GM23338 (cell line): ENCODE results near the gene ZBTB46. TPM values are rescaled to one million over a fixed set of nuclear protein-coding genes. Genes with fewer than 3 reads are reported as not detected.

Experiments
- ATAC-seq: fragments of 200-7000 bp; cut with Tn5 transposase; 3 replicates; pipeline ENCODE4 v1.9.1; 2020
- DNase-seq: peaks from one replicate; pipeline ENCODE4 v3.0.0-alpha.2; 2015; ENCODE audit warnings: low spot score
- H2AFZ ChIP-seq: fragments of 200-600 bp; sonication (generic); 2 replicates; pipeline ENCODE4 v1.8.0; 2016; ENCODE audit warnings: antibody characterized with exemption, mild to moderate bottlenecking, moderate library complexity
- H3F3A ChIP-seq: fragments of 200-600 bp; sonication (generic); replicated peaks from 2 replicates; pipeline ENCODE4 v1.8.0; 2017; ENCODE audit warnings: antibody characterized with exemption, mixed run types, low read depth
- H3K27ac ChIP-seq: fragments of 200-600 bp; sonication (generic); 2 replicates; pipeline ENCODE4 v1.6.1; 2016; ENCODE audit warnings: low read depth
- H3K27me3 ChIP-seq: fragments of 200-600 bp; sonication (generic); 2 replicates; pipeline ENCODE4 v1.8.0; 2016; ENCODE audit warnings: mild to moderate bottlenecking, mixed run types, moderate library complexity; ENCODE audit not compliant: insufficient read depth
- H3K36me3 ChIP-seq: fragments of 200-600 bp; sonication (generic); 2 replicates; pipeline ENCODE4 v1.8.0; 2016; ENCODE audit warnings: mild to moderate bottlenecking; ENCODE audit not compliant: insufficient read depth
- H3K4me1 ChIP-seq: fragments of 200-600 bp; sonication (generic); 2 replicates; pipeline ENCODE4 v1.8.0; 2016; ENCODE audit warnings: mild to moderate bottlenecking, moderate library complexity; ENCODE audit not compliant: insufficient read depth
- H3K4me2 ChIP-seq: fragments of 200-600 bp; sonication (generic); 2 replicates; pipeline ENCODE4 v1.7.1; 2017; ENCODE audit warnings: mixed run types
- H3K4me3 ChIP-seq: fragments of 200-600 bp; sonication (generic); 2 replicates; pipeline ENCODE4 v1.6.1; 2016; ENCODE audit warnings: mixed run types
- H3K79me2 ChIP-seq: fragments of 200-600 bp; sonication (generic); replicated peaks from 2 replicates; pipeline ENCODE4 v1.8.0; 2017; ENCODE audit warnings: mild to moderate bottlenecking; ENCODE audit not compliant: insufficient read depth
- H3K9me2 ChIP-seq: fragments of 200-600 bp; sonication (generic); 2 replicates; pipeline ENCODE4 v1.8.0; 2017; ENCODE audit not compliant: insufficient read depth
- H4K20me1 ChIP-seq: fragments of 200-600 bp; sonication (generic); replicated peaks from 2 replicates; pipeline ENCODE4 v1.8.0; 2017; ENCODE audit warnings: mild to moderate bottlenecking; ENCODE audit not compliant: insufficient read depth
- H3K27ac Mint-ChIP-seq: 2 replicates; pipeline ENCODE4 v1.8.0; 2020; ENCODE audit warnings: inconsistent platforms, mild to moderate bottlenecking, moderate library complexity, mixed read lengths
- H3K27me3 Mint-ChIP-seq: 3 replicates; pipeline ENCODE4 v1.8.0; 2022; ENCODE audit warnings: low read depth, mild to moderate bottlenecking, moderate library complexity, mixed read lengths, inconsistent platforms; ENCODE audit not compliant: insufficient read depth, poor library complexity
- H3K36me3 Mint-ChIP-seq: 3 replicates; pipeline ENCODE4 v1.8.0; 2021; ENCODE audit warnings: low read depth, mild to moderate bottlenecking, inconsistent platforms, moderate library complexity, mixed read lengths
- H3K4me1 Mint-ChIP-seq: 3 replicates; pipeline ENCODE4 v1.8.0; 2020; ENCODE audit warnings: mild to moderate bottlenecking, inconsistent platforms, mixed read lengths
- H3K4me3 Mint-ChIP-seq: 3 replicates; pipeline ENCODE4 v1.8.0; 2021; ENCODE audit warnings: moderate library complexity, mild to moderate bottlenecking, inconsistent platforms, mixed read lengths
- H3K9me3 Mint-ChIP-seq: 3 replicates; pipeline ENCODE4 v1.8.0; 2020; ENCODE audit warnings: moderate library complexity, mild to moderate bottlenecking, inconsistent platforms, mixed read lengths
- CTCF ChIP-seq, 2 experiments: fragments of 200-600 bp in 1 of 2; sonication (generic) in 1 of 2; conservative IDR thresholded peaks; 2 replicates each; pipeline versions ENCODE4 v1.5.1 to v1.6.1; 2016 to 2017; ENCODE audit warnings: antibody characterized with exemption in 2 of 2, low read depth in 2 of 2, mild to moderate bottlenecking in 2 of 2, moderate library complexity in 1 of 2
- NANOG ChIP-seq: IDR thresholded peaks from 2 replicates; pipeline ENCODE4 v1.6.1; 2016; ENCODE audit warnings: antibody characterized with exemption, borderline replicate concordance
- POLR2AphosphoS5 ChIP-seq: IDR thresholded peaks from 2 replicates; pipeline ENCODE4 v1.6.1; 2016; ENCODE audit warnings: antibody characterized with exemption, low read depth
- STAT1 ChIP-seq: IDR thresholded peaks from one replicate; pipeline ENCODE4 v1.6.1; 2016; ENCODE audit warnings: antibody characterized with exemption; ENCODE audit not compliant: unreplicated experiment
- ZNF114 ChIP-seq: fragments of 250-450 bp; sonication (Bioruptor Pico); IDR thresholded peaks from 2 replicates; pipeline ENCODE4 v1.5.0; 2020; ENCODE audit warnings: mild to moderate bottlenecking, moderate library complexity
- ZNF331 ChIP-seq: fragments of 250-450 bp; sonication (Bioruptor Pico); IDR thresholded peaks from 2 replicates; pipeline ENCODE4 v1.5.0; 2020; ENCODE audit warnings: low read depth, mild to moderate bottlenecking, moderate library complexity
- polyA plus RNA-seq: library from polyadenylated mRNA; unstranded; fragments of >200 nt; fragmentation: Nextera tagmentation; extraction: Ambion mirVana; gene quantifications from 2 replicates; pipeline ENCODE4 v1.2.1, GENCODE V29; 2016
- total RNA-seq: library from RNA; depleted of rRNA; stranded (reverse); fragments of >200 nt; shearing (Covaris generic); gene quantifications from 2 replicates; pipeline ENCODE4 v1.2.3, GENCODE V29; 2014
- TF ChIP-seq, protein P1 (sequence below): IDR thresholded peaks from 2 replicates; pipeline ENCODE4 v1.6.1; 2016; ENCODE audit warnings: antibody characterized with exemption

Gene ZBTB46
- total and polyA plus RNA-seq, 2 experiments from 2014 or later = 3.2 to 26.9 TPM

- Mint-ChIP-seq H3K36me3 (peaks cover 7% of the 10 kb centered on the region), H3K4me1 (peaks cover 53% of the 10 kb centered on the region), H3K27me3 (peaks cover 23% of the 10 kb centered on the region), H3K27ac (peak overlapping the region; percentile 91), H3K4me3 (peak overlapping the region; percentile 49), H3K9me3 (no peaks in the 10 kb centered on the region)
- no peak for TF ChIP-seq STAT1
- no peak for TF ChIP-seq ZNF331 (CRISPR knock-in tag)
- peak; percentile 37 to 66; a peak in 3 of 4 replicates for TF ChIP-seq CTCF (conservative IDR thresholded peaks at IDR 0.05; ENCODE audit: low read depth in 2 of 2)
- no peak for TF ChIP-seq NANOG
- peak; percentile 45; the same call in 1 of the 2 replicates for TF ChIP-seq POLR2AphosphoS5
- TF ChIP-seq, protein P1, sequence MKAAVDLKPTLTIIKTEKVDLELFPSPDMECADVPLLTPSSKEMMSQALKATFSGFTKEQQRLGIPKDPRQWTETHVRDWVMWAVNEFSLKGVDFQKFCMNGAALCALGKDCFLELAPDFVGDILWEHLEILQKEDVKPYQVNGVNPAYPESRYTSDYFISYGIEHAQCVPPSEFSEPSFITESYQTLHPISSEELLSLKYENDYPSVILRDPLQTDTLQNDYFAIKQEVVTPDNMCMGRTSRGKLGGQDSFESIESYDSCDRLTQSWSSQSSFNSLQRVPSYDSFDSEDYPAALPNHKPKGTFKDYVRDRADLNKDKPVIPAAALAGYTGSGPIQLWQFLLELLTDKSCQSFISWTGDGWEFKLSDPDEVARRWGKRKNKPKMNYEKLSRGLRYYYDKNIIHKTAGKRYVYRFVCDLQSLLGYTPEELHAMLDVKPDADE = peak; percentile 26; the same call in 1 of the 2 replicates
- H3K79me2 ChIP-seq = peaks cover 4% of the 10 kb centered on the region; the same call in 1 of the 2 replicates
- H3K9me2 ChIP-seq = no peaks in the 10 kb centered on the region
- peak overlapping the region; percentile 78 for H3K27ac ChIP-seq
- H3K4me1 ChIP-seq = peaks cover 52% of the 10 kb centered on the region
- DNase-seq (peak; percentile 66), ATAC-seq (peak; percentile 20)
- H3F3A ChIP-seq = peaks cover 22% of the 10 kb centered on the region
- H3K36me3 ChIP-seq = no peaks in the 10 kb centered on the region
- no peak overlapping the region for H2AFZ ChIP-seq
- H3K4me3 ChIP-seq = peak overlapping the region; percentile 37; the same call in 1 of the 2 replicates
- no peaks in the 10 kb centered on the region for H3K27me3 ChIP-seq
- no peaks in the 10 kb centered on the region for H4K20me1 ChIP-seq
- peak overlapping the region; percentile 73 for H3K4me2 ChIP-seq
Measured at GRCh38 chr20:63858393-63859165, 27.5 kb upstream of the ZBTB46 start.

DNA sequence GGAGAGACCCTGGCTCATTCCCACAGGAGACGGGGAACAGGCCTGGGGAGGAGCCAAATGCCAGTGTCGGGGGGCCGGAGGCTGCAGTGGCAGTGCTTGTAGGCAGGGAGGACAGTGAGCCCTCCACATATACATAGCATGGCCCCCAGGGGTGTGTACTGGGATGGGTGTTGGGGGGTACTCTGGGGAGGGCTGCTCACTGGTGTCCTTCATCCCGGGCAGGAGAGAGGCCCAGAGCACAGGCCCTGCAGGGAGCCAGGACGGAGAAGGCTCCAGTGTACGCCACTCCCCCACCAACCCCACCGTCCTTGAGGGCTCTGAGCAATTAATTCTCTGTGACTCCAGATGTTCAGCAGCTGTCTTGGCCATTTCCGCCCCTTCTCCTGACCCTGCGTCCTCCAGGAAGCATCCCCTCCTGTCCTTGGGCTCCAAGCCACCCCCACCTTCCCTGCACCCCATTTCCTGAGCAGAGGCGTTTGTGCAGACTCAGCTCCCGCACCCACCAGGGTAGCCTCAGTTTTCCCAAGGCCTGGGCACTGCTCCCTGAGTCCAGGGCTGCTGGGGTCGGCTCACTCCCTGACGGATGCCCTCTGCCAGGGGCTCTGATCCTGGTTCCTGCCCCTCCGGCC is 26.8 kb upstream of the ZBTB46 start:
- ATAC-seq (no peak), DNase-seq (no peak)
- TF ChIP-seq POLR2AphosphoS5 (no peak), ZNF114 (CRISPR knock-in tag) (no peak), ZNF331 (CRISPR knock-in tag) (no peak), CTCF (conservative IDR thresholded peaks at IDR 0.05; ENCODE audit: low read depth in 2 of 2) (no peak), STAT1 (no peak)
- TF ChIP-seq, protein P1 = no peak
- Mint-ChIP-seq H3K9me3 (no peaks in the 10 kb centered on the region), H3K27ac (peak overlapping the region; percentile 70), H3K36me3 (peaks cover 7% of the 10 kb centered on the region), H3K4me1 (peaks cover 47% of the 10 kb centered on the region), H3K27me3 (peaks cover 21% of the 10 kb centered on the region), H3K4me3 (0 out of 3 replicates have a peak overlapping the region, but pooled peaks have one; percentile 24)
- H2AFZ ChIP-seq = no peak overlapping the region
- peak overlapping the region; percentile 73 for H3K4me2 ChIP-seq
- no peaks in the 10 kb centered on the region for H3K27me3 ChIP-seq
- no peaks in the 10 kb centered on the region for H3K9me2 ChIP-seq
- H3F3A ChIP-seq = peaks cover 17% of the 10 kb centered on the region
- no peaks in the 10 kb centered on the region for H3K79me2 ChIP-seq
- peaks cover 51% of the 10 kb centered on the region for H3K4me1 ChIP-seq
- peak overlapping the region; percentile 37; the same call in 1 of the 2 replicates for H3K4me3 ChIP-seq
- H4K20me1 ChIP-seq = no peaks in the 10 kb centered on the region
- peak overlapping the region; percentile 78; the same call in 1 of the 2 replicates for H3K27ac ChIP-seq
- no peaks in the 10 kb centered on the region for H3K36me3 ChIP-seq
